Amniotic stem cell (primary cell): ENCODE measurements around the gene PPP2R5C.

Experiments
- DNase-seq: peaks from one replicate; lab custom pipeline; 2025; lab: John Stamatoyannopoulos, UW

Gene PPP2R5C

DNA sequence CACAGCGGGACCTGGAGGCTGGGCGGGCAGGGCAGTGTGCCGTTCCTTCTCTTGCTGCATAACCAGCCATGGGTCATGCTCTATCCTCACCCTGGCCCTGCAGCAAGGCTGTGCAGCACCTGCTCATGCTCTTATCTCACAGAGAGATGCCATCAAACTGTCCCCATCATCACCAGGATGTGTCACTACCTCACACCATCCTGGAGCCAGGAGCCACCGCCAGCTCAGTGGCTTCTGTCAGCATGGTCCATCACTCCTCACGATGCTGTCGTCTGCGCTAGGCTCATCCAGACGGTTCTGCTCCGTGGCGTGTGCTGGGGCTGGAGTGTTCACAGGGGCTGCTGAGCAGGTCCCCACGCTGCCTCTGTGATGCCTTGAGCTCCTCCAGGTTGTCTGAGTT, 125.7 kb downstream of the PPP2R5C start:
- no peak for DNase-seq

DNA sequence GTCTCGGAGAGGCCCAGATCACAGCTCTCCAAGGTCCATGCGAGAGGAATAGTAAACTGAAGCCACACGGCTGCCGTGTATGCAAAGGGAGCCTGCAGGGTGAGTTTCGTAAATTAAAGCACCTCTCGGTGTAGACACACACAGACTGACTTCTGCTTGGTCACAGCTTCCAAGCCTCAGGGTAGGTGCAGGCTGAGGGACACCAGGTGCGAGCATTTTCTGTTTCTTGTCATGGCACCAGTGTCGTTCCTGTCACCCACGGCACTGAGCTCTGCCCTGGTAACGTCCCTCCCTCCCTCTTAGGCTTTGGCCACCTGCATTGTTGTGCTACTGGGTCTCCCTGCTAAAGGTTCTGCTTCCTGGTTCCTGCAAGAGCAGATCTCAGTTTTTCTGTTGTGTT, 126.7 kb downstream of the PPP2R5C start:
- DNase-seq, result no peak

DNA sequence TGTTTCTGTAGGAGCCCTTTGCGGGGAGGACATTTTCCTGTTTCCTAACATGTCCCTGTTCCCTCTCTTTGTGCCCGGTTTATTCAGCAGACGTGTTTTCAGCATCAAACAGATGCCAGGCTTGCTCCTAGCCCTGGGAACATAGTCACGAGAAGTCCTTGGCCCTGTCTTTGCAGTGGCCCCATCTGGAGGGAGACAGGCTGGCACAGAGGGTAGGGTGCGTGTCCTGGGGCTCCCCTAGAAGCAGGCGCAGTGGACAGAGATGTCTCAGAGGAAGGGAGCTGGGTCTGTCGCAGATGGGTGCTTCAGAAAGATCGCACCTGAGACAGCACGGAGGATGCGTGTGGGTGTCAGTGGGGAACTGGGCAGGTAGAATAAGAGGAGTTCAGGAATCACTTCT, 127.9 kb downstream of the PPP2R5C start:
- DNase-seq, result no peak

DNA sequence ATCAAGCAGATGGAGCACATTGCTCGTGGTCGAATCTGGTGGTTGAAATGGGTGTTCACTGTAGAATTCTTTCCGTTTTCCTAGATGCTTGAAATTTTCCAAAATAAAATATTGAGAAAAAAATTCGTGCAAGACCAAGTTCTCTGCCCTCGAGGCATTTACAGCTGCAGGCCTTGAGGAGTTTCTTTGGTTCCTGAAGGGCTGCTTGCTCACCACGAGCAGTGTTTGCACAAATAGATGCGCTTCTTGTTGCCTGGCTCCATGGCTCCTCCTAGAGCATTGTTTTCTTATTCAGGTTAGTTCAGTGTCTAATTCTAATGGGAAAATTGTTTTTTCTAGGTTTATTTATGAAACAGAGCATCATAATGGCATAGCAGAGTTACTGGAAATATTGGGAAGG, 128.4 kb downstream of the PPP2R5C start:
- DNase-seq, result no peak

DNA sequence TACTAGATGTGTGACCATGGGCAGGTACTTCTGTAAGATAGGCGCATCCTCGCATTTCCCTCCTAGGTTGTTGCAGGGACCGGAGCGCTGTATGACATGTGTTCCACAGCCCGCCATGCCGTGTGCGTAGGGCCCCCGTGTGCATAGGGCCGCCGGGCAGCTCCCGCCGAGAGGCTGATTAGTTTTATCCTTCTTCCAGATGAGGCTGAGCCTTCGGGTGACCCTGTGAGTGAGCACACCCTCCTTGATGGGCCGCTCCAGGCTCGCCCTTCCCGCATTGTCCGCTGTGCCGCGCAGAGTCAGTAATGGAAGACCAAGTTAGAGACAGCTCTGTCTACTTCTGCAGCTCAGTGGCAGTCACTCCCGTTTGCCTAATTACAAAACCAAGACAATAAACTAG, 130.0 kb downstream of the PPP2R5C start:
- DNase-seq, result no peak

DNA sequence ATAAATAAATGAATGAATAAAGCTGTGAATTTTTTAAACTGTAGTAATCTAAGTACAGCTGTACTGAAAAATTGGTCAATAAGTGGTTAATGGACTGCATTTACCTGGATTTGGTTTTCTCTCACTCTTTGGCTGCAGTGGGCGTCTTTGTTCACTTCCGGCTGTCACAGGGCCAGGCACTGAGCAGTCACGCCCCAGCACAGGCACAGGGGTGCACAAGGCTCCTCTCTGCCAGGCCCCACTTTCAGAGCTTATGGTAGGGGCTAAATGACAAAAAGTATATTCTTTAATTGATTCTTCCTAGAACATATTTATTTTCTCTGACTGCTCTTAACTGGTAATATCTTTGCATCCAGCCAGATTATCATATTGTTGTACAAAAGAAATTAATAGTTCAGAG, 132.2 kb downstream of the PPP2R5C start:
- DNase-seq, result no peak

DNA sequence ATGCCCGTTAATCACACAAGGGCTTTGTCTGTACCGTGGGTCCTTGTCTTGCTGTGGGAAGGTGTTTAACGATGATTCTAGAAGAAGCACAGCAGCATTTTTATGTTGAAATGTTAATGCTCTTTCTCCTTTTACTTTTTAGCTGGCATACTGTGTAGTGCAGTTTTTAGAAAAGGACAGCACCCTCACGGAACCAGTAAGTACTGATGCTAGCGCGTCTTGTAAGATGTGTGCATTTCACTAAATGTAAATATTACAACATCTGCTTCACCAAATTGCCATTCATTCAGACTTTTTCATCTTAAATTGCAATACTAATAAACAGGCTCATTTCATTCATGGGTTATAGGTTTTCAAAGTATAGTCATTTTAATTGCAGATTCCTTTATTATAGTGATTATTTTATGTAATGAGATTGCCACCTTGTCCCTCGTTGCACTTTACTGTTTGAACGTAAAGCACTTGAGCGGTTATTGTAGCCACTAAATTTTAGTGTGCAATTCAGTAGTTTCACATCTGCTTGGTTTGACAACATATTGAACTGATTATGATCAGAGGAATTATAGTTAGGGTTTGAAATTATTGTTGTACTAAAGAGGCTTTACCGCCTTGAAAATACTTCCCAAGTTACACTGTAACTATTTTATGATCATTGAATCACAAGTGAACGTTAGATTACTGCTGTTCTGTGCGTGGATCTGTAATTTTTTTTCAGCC, 133.0 kb downstream of the PPP2R5C start:
- DNase-seq, result no peak

DNA sequence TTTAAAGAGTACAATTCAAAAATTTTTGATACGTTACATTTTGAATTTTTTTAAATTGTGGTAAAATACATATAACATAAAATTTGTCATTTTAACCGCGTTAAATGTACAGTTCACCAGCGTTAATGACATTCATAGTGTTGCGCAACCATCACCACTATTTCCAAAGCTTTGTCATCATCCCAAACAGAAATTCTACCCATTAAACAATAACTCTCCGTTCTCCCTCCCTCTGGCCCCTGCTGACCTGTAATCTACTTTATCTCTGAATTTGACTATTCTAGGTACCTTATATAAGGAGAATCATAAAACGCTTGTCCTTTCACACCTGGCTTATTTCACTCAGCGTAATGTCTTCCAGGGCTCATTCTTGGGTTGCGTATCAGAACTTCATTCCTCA, 133.7 kb downstream of the PPP2R5C start:
- DNase-seq, result no peak

DNA sequence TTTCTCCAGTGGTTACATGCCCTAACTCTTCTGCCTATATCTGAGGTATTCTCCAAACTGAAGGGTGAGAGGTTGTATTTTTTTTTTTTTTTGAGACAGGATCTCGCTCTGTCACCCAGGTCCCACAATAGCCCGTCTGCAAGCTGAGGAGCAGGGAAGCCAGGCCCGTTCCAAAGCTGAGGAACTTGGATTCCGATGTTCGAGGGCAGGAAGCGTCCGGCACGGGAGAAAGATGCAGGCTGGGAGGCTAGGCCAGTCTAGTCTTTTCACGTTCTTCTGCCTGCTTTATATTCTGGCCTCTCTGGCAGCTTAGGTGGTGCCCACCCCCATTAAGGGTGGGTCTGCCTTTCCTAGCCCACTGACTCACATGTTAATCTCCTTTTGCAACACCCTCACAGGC, 135.8 kb downstream of the PPP2R5C start:
- DNase-seq, result no peak

DNA sequence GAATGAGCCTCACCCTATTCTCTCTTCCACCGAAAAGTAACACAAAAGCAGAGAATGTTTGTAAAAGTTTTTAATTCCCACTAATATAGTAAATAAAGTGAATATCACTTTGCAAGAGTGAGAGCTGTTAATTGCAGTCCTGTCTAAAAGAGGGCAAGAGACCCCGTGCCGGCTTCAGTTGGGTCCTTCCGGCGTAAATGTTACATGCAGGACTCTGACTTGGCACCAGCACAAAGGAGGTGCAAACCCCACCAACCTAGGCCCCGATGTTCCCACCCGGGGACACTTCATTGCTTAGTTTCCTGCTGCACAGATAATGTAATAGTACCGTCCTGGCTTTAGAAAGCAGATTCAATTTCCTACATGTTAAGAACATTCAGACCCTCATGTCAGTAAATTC, 136.9 kb downstream of the PPP2R5C start:
- DNase-seq, result no peak

DNA sequence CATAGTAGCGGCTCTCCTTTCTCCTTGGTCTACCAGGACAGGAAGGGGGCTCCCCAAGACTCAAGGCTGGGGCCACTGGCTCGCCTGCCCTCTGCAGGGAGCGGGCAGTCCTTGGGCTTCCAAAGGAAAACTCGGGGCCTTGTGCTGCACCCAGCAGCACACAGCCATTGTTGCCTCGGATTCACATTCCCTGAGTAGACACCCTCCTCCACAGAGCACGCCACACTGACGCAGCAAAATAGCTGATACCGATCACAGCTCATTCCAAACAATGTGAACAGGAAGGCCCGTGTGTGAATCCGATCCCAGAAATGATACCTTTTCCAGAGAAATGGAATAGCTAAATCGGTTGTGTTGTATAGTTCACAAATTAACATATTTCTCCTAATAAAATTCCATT, 137.8 kb downstream of the PPP2R5C start:
- DNase-seq, result no peak

DNA sequence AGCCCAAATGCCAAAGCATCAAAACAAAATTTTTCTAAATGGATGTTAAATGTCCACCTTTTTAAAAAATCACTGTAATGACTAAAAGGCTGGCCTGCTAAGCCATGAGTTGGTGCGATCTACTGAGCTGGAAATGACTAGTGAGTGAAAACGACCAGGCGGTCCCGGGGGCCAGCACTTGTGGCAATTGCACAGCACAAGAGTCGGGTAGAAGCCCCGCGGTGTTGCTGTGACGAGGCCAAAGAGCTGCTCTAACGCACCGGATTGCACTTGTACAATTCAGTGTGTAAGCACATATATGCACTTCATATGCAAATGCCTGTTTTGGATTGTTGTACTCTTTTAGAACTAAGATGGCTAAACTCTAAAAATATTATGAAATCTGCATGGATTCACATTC, 138.7 kb downstream of the PPP2R5C start:
- DNase-seq, result no peak

DNA sequence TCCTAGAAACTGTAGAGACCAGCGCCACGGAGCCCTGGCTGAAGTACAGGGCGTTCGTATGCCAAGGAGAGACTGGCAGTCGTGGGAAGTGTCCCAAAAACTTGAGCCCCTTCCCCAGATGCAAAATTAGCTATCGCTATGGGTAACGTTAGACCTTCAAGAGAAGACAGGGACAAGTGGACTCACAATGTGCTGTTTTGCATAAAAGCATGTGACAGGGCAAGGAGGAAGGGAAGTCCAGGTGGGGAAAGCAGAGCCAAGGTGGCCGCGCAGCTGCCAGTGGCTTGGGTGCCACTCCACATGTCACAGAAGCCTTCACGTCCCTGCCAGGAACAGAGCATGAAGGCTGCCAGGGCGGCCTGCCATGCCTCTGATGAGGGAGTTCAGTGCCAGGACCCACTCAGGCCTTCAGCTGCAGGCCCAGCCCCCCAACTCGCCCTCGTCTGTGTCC, 141.6 kb downstream of the PPP2R5C start:
- DNase-seq, result no peak

DNA sequence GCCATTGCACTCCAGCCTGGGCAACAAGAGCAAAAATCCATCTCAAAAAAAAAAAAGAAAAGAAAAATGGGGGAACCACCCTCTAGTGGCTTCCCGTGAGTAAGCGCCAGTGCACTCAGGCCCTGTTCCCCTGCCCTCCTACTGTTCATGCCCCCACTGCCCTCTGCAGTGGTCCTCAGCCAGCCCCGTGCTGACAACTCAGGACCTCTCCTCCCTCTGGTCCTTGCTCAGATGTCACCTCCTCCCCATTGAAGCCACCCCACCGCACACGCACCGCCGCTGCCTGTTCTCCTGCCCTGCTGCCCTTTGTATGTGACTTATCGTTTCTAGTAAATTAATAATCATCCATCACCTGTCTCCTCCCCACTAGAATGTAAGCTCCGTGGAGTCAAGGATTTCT, 144.1 kb downstream of the PPP2R5C start:
- no peak for DNase-seq

DNA sequence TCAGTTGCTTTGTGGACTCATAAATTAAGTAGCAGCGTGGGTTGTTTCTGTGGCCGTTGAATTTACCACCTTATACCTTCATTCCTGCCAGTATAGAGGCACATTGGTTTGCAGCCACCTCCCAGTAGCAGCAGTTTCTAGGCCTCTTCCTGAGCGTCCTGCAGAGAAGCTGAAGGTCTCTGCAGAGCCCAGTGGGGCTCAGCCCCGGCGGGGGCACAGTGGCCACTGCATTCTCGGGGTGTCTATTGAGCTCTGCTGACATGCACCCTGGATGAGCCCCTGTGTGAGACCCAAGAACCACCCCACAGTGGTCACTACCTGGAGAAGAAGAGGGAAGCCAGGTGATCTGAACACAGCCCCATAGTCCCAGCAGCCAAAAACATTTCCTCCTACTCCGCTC, 145.1 kb downstream of the PPP2R5C start:
- no peak for DNase-seq

DNA sequence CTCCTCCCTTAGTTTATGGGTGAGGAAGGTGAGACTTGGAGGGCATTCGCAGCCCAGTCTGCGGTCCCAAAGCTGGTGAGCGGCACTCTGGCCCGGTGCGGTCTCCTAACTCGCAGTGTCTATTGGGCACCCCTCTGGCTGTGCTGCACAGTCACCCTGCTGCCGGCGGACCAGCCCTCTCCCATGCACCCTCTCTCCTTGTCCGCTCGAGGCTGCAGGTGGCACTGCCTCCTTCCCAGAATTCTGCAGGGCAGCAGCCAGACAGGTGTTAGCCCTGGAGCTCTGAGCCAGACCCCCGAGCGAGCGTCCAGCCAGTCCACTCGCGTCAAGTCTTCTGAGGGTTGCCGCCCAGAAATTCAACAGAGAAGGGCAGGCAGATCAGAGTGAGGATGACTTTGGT, 146.1 kb downstream of the PPP2R5C start:
- no peak for DNase-seq

DNA sequence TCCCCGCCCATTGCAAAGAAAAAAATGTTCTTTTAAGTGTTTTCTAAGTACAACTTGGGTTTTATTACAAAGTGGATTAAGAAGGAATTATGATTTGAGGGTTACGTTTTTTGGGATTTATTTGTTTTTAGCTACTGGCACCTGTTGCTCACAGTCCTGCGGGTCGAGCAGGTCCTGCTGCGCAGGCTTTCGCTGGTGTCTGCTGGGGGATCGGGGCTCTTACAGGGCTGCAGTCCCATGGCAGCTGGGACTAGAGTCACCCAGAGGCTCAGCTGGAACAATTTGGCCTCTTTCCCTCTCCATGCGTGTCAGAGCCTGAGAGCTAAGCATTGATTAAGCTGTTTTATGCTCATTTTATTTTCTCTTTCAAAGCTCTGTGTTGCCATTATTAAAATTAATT, 147.3 kb downstream of the PPP2R5C start:
- DNase-seq, result no peak

DNA sequence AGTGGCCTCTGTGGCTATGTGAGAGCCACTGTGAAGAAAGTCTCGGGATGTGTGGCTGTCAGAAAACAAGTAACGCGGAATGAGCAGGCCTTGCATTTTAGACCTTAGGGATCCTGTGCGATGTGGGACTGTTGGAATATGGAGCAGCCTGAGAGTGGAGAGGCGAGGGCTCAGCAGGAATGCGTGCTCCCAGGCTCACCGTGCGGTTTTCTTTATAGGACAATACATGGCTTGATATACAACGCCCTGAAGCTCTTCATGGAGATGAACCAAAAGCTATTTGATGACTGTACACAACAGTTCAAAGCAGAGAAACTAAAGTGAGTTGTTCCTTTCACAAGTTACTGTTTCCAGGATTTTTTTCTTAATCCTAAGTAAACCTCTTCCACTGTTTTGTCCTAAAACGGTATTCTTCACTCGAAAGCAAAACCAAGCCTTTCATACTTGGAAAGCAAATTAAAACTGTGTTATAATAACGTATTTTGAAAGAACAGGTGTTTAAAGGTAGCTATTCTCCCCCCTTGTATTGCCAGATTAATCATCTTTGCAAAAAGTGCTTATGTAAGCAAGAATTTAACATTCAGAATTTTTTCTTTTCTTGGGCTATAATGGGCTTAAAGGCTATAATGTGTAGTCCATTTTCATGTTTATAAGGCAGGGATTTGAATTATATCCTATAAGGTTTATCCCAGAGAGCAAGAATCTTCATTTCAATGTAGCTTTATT, 148.0 kb downstream of the PPP2R5C start:
- no peak for DNase-seq

DNA sequence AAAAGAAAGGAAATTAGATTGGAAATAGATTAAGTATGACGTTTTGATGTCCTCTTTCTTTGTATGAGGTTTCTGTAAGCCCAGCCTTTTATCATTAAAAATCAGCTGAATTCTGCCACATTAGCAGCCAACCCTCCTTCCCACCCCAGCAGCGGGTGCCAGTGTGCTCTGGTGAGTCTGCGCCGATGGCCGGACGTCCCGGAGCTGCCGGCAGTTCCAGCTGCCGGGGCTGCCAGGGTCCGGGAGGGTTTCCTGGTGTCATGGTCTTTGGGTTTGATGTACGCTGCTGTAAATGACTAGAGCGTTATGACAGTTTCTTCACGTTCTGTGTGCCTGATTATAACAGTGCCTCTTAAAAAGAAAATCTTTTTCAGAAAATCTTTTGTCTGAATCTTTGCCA, 151.3 kb downstream of the PPP2R5C start:
- DNase-seq, result no peak

DNA sequence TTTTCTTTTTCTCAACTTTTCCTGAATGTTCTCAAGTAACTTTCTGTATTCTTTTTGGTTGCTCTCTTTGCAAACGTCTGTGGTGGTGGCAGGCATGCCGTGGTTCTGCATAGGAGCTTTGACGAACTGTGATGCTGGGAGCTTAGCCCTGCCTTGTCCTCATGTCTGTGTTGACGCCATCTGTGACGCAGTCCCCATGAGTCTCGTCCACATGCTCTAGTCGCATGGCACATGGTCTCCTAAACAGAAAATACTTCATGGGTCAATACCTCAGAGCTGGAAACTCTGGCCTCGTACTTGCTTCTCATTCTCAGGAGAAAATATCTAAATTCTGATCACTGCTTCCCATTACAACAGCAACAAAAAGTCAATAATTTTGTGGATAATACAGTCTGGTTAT, 152.6 kb downstream of the PPP2R5C start:
- DNase-seq, result no peak

DNA sequence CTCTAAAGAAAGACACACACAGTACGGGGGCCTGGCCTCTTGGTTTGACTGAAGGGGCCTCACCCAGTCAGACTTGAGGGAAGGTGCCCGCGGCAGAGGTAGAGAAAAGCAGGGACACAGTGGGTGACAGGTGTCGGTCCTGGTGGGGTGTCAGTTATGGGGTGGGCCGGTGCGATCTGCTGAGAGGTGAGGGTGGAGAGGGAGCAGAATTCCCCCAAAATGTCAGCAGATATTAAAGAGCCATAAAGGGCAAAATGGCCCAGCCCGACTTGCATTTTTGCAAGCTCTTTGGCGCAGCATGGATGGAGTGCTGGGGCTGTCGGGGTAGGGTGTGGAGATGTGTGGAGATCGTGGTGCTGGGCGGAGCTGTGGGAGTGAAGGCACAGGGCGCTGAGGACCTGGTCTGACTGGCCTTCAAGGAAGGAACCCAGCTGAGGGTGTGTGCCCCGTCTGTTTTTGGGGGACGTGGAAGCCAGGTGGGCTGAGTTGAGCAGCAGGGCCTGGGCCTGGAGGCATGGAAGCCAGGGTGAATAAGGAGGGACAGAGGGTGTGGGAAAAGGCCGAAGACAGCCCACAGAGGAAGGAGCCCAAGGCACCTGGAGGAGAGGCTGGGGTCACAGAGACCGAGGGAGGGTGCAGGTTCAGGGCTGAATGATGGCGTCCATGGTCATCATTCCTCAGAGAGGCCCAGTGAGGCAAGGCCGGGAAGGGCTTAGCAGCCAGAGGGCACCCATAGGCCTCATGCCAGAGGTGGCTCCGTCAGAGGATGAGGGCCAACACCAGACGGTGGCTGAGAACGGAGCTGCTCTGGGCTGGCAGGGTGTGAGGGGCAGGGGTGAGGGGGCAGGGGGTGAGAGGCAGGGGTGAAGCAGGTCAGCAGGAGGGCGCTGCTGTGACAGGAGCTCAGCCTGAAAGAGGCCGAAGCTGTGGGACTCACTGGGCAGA, 154.6 kb downstream of the PPP2R5C start:
- no peak for DNase-seq

DNA sequence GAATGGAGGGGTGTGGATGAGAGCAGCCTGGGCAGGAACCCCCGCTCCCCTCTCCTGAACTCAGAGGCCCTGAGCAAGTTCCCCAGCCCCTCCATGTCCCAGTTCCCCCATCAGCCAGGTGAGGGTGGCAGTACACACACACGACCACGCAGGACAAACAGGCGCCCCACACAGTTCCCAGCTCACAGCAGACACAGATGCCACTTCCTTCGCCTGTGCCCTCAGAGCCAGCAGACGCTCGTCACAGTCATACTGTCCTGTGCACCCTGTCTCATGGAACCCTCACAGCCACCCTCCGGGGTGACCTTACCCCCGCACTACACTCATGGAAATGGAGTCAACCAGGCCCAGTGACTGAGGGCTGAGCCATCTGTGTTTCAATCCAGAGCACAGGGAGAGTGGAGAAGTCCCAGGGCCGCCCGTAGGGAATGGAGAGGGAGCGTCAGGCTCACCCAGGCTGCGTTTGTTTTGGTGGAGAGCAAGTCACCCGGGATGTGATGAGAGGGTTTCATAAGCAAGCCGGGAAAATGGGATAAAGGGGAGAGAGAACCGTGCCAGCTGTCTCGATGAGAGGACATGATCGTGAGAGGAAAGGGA, 155.4 kb downstream of the PPP2R5C start:
- DNase-seq, result no peak
